Measurements from ENCODE around the gene EBLN1. TPM values are rescaled to one million over a fixed set of nuclear protein-coding genes. Genes with fewer than 3 reads are reported as not detected.
"Not testable (repeated sequence)": the region's sequence is repeated elsewhere in the genome, so short reads cannot be mapped to it uniquely, and the experiment has no call there.

The EBLN1 gene
- total RNA-seq, 1 donor from 2014 or later = not detected

DNA sequence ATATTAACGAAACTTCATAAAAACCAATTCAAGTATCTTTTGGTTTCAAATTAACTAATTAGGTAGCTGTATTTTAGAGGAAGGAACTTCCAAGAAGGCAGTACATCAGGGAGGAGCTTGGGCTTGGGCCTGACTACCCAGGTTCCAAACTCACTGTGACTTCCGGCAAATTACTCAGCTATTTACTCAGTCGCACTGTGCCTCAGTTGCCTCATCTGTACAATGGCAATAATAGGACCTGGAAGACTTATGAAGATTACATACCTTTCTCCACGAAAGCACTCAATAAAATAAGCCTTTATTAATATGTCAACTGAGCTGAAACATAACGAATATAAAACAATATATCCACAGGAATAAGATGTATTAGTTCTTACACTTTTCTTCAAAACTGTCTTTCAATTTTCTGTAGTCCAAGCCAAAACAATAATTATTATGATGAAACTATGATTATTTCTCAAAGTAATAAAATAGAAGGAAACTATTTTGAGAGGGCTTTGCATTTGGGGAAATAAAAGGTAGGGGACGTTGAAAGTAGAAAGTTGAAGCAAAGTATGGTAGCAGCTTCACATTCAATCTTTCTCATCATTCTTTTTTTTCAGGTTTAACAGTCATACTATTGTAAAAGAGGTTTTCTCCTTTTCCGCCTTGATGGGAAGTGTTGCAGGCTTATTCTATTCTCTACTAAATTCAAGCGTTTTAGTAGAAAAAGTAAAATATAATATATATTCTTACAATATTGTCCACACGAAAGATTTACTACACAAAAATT lies 10.5 kb upstream of the EBLN1 start:
- no peak for ATAC-seq

DNA sequence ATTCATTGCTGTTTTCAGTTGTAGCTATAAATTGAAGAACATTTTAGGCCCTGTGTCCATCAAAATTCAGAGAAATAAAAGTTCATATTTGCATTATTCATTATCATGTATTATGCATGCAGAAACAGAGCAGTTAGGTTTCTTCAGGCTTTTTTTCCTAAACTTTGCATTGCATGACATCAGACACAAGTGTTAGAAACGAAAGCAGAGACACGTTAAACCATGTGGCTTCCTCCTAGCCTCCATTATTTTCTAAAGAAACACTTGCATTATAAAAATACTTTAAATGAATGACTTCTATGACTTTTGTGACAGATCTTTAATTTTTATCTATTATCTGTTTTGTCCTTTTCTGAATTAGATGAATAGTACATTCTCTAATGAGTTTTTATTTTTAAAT lies 8.8 kb upstream of the EBLN1 start:
- ATAC-seq = no peak

DNA sequence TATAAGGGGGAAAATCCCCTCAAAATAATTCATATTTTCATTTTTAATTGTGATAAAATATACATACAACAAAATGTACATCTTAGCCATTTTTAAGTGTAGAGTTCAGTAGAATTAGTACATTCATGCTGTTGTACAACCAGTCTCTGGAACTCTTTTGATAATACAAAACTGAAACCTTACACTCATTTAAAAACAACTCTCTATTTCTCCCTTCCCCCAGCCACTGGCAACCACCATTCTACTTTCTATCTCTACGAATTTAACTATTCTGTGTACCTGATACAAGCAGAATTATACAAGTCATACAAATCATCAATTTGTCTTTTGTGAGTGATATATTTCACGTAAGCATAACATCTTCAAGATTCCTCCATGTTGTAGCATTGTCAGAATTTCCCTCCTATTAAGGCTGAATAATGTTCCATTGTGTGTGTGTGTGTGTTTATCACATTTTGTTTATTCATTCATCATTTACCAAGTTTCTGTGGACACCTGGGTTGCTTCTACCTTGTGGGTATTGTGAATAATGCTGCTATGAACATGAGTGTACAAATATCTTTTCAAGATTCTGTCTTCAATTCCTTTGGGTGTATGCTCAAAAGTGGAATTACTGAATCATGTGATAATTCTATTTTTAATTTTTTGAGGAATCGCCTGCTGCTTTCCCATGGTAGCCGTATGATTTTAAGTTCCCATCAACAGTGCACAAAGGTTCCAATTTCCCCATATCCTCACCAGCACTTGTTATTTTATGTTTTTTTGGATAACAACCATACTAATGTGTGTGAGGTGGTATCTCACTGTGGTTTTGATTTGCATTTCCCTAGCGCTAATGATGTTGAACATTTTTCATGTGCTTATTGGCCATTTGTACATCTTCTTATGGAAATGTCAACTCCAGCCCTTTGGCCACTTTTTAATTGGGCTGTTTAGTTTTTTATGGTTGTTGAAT lies 4.7 kb upstream of the EBLN1 start:
- ATAC-seq = no peak

DNA sequence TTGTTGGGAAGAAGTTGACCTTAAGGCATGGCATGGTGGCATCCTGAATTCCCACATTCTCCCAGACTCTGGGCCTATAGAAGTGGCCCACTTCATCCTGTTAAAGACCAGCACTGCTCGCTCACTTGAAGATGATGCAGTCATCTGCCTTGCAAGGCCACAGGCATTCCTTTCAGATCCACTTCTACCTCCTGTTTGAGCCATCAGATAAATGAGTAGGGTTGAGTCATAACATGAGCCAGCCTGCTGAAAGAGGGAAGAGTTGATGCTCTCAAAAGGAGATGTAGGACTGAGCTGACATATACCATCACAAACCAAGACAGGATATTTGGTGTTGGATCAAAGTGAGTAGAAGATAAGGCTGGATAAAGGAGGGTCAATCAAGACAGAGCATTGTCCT lies 1.5 kb upstream of the EBLN1 start:
- ATAC-seq = no peak

DNA sequence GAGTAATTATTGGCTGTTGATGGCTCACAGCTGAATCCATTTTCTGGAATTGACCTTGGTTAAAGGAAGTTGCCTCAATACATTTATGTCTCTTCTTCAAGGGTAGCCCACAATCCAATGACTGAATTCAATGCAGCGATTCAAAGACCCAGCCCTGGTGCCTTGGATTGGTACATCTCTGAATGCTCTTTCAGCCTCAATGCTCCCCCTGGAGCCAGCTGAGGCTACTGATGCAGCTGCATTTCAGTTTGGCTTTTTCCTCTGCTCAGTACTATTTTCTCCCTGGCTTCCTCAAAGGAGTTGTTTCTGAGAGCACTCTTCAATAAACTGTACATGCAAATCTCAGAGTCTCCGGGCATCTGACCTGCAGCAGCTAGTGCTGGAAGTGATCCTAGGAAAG lies 633 bp upstream of the EBLN1 start:
- no peak for ATAC-seq

DNA sequence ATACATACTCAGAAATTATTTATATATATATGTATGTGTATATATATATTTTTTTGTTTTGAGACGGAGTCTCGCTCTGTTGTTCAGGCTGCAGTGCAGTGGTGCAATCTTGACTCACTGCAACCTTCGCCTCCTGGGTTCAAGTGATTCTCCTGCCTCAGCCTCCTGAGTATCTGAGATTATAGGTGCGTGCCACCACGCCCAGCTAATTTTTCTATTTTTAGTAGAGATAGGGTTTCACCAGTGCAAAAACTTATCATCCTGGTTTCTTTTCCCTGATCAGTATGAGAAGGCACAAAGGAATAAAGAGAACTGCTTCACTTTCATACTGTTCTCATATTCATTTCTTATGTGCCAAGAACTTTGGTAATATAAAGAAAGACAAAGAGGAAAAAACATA lies 731 bp downstream of the EBLN1 start:
- ATAC-seq = not testable (repeated sequence)

DNA sequence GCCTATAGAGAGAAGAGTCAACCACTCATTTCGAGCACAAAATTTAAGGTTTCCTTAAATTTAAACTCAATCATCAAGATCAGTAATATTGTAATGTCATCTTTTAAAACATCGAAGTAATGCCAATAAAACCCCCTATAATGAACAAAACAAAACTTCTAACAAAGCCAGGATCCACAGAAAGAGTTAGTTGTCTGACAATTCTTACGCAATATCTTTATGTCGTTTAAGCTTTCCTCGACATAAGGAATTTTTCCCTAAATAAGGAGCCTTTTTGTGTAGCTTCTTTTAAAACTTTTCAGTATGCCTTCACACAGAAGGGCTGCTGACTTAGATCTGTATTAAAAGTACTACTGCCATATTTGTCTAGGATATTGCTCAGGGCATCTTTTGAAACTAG lies 7.5 kb downstream of the EBLN1 start:
- ATAC-seq = no peak

DNA sequence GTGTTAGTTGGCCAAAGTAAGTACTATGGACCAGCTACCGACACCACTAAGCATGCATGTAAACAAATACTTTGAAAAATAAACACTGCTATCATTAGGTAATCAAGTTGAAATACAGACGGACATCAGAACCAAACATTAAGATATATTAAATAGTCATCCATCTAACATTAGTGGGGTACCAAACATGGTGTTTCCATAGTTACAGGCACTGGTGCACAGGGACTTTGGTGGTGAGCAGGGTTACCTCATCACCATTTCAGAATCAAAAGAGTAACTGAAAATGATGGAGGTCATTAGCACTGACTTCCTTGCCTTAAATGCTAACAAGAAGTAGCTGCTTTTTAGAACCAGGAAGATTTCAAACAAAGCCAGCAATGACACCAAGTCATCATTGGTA lies 23.9 kb downstream of the EBLN1 start:
- no peak for ATAC-seq

DNA sequence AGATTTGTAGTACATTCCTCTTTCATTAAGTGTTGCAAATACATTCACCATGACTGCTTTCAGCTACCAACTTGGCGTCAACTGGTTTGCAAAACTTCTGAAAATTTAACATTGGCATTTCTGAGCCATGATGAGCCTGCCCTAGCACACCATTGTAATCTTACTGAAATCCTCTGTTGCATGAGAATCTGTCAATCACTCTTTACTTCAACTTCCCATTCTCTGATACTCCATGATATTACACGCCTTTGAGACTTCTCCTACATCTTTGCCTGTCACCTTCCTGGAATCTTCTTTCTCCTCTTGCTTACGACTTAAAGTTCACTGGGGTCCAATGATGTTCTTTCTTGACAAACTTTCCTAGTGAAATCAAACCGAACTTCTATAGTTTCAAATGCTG lies 32.2 kb downstream of the EBLN1 start:
- no peak for ATAC-seq

DNA sequence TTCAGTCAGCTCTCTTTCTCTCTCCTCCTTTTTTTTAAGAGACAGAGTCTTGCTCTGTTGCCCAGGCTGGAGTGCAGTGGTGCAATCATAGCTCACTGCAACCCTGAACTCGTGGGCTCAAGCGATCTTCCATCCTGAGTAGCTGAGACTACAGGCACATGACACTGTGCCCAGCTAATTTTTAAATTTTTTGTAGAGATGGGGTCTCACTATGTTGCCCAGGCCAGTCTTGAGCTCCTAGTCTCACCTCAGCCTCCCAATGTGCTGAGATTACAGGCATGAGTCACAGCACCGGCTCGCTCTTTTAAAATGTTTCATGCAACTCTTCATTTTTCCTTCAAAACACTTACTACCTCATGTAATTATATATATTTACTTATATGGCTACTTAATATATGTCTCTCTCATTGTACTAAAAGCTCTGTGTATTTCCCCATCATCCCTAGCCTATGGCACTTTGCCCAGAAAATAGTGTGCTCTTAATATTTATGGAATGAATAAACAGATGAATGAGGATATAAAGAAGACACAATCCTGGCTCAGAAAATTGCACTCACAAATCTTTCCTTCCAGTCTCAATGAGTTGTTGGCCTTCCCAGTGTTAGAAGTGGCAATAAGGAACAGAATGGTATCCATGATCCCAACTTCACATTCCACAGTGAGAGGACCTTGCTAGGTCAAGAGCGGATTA lies 33.9 kb downstream of the EBLN1 start:
- ATAC-seq = no peak

DNA sequence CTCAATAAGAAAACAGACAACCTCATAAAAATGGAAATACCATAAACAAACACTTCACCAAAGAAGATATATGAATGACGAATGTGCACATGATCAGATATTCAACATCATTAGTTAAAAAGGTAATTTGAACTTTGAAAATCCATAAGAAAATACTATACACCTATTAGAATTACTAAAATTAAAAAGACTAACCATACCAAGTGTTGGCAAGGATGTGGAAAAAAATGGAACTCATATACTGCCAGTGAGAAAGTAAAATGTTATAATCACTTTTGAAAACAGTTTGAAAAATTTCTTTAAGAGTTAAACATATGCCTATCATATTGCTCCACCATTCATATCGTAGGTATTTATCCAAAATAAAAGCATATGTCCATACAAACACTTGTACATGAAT lies 37.1 kb downstream of the EBLN1 start:
- no peak for ATAC-seq

DNA sequence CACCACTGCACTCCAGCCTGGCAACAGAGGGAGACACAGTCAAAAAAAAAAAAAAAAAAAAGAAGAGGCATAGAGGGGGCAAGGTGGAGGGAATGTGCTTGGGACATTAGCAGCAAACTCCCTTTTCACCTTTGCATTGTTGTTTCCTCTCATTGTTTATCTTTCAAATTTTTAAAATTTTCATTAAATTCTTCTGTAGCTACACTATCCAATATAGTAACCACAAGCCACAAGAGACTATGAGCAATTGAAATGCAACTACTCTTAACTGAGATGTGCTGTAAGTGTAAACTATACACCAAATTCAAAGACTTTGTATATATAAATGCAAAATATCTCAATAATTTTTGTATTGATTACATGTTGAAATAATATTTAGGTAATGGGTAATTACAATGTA lies 43.4 kb downstream of the EBLN1 start:
- no peak for ATAC-seq

DNA sequence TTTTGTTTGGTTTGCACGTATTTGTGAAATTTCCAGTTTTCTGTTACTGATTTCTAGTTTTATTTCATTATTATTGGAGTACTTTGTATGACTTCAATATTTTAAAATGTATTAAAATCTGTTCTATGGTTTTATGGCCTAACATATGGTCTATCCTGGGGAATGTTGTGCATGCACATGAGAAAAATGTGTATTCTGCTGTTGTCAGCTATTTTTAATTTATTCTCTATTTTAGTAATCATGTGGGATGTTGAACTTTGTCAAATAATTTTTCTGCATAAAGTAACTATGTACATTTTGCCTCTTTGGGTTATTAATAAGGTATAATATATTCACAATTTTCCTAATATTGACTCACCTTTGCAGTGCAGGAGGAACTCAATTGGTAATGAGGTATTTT lies 46.7 kb downstream of the EBLN1 start:
- ATAC-seq = no peak

DNA sequence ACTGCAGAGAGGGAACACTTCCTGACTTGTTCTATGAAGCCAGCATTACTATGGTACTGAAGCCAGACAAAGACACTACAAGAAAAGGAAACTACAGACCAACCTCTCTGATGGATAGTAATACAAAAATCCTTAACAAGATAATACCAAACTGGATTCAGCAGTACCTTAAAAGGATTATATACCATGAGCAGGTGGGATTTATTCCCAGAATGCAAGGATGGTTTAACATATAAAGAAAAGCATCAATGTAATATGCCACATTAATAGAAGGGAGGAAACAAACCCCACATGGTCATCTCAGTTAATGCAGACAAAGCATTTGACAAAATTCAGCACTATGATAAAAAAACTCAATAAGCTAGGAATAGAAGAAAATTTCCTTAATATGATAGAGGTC lies 47.2 kb downstream of the EBLN1 start:
- ATAC-seq = no peak

DNA sequence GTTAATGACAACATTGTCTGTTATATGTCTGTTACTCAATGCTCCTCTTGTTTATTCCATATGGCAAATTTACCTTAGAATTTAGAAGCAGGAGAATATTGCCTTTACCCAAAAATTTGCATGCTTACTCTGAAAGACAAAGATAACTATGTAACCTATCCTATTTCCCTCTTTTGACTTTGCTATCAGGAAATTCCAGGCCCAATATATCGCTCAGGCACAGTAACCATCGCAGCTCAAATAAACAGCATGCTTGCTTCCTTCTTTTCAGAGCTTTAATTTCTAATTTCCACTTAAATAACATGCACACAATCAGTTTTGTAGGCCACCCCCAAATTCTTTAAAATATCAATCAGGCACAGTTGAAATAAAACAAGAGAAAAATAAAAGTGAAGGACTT lies 57.8 kb downstream of the EBLN1 start:
- ATAC-seq = no peak

DNA sequence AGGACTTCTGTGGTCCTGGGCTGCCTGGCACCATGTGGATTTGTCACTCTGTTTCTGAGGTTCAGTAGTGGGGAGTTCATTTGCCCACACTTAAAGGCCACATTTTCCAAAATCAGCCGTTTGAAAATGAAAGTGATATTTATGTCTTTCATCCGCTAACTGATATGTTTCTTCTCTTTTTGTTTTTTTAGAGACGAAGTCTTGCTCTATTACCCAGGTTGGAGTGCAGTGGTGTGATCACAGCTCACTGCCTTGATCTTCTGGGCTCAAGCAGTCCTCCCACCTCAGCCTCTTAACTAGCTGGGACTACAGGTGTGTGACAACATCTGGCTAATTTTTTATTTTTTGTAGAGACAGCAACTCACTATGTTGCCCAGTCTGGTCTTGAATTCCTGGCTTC lies 58.6 kb downstream of the EBLN1 start:
- ATAC-seq = no peak

Other genes with a start within 250 kb of the EBLN1 start
- 13.6 TPM for gene DNAJC1, start 214.3 kb downstream of the EBLN1 start, total RNA-seq
- 36.5 TPM for gene COMMD3, start 98.4 kb upstream of the EBLN1 start, total RNA-seq
- 13.0 TPM for gene BMI1, start 103.1 kb upstream of the EBLN1 start, total RNA-seq
- gene SPAG6, start 127.5 kb upstream of the EBLN1 start, total RNA-seq = not detected

Data from esophagus mucosa (tissue), 1 donor.